HepG2 (cell line): Measurements from ENCODE around the gene ACTR1A. TPM values are rescaled to one million over a fixed set of nuclear protein-coding genes. Genes with fewer than 3 reads are reported as not detected.

ENCODE experiments used
- AKAP8 ChIP-seq: sonication (generic); formaldehyde crosslinking; IDR thresholded peaks from 2 replicates; pipeline ENCODE4 v1.5.1; 2020; ENCODE audit warnings: mild to moderate bottlenecking, missing genetic modification reagents
- CCAR2 ChIP-seq: fragments of 200-400 bp; formaldehyde crosslinking; optimal IDR thresholded peaks from 2 replicates; pipeline ENCODE3; 2018; ENCODE audit warnings: low read depth, mild to moderate bottlenecking, low read length, moderate library complexity
- EHMT2 ChIP-seq: fragments of 200-600 bp; sonication (generic); IDR thresholded peaks from 2 replicates; pipeline ENCODE4 v1.7.0; 2017; ENCODE audit warnings: antibody characterized with exemption, low read depth, low read length, borderline replicate concordance
- ELF4 ChIP-seq: sonication (generic); formaldehyde crosslinking; IDR thresholded peaks from 2 replicates; pipeline ENCODE4 v1.5.0; 2020; ENCODE audit warnings: missing genetic modification reagents, mild to moderate bottlenecking, moderate library complexity, borderline replicate concordance
- GABPA ChIP-seq, 2 experiments: IDR thresholded peaks; 2 replicates each; pipeline ENCODE4 v1.6.1; 2011 to 2016; ENCODE audit warnings: low read depth in 2 of 2, low read length in 1 of 2, missing biosample characterization in 1 of 2, missing genetic modification characterization in 1 of 2
- KAT8 ChIP-seq: IDR thresholded peaks from 2 replicates; pipeline ENCODE4 v1.6.1; 2016; ENCODE audit warnings: missing genetic modification reagents, missing compliant biosample characterization
- THAP9 ChIP-seq: sonication (generic); formaldehyde crosslinking; IDR thresholded peaks from 2 replicates; pipeline ENCODE4; 2020; ENCODE audit warnings: missing genetic modification reagents, mild to moderate bottlenecking, borderline replicate concordance
- TOE1 ChIP-seq: sonication (generic); formaldehyde crosslinking; IDR thresholded peaks from 2 replicates; pipeline ENCODE4 v1.4.0; 2020; ENCODE audit warnings: mild to moderate bottlenecking, missing genetic modification reagents
- ZMYM4 ChIP-seq: sonication (generic); formaldehyde crosslinking; IDR thresholded peaks from 2 replicates; pipeline ENCODE4 v1.8.1; 2023; ENCODE audit warnings: mild to moderate bottlenecking, missing genetic modification reagents
- ZNF639 ChIP-seq: conservative IDR thresholded peaks from 2 replicates; pipeline ENCODE4 v1.6.1; 2018; ENCODE audit warnings: missing genetic modification reagents
- ZNF780A ChIP-seq: sonication (generic); formaldehyde crosslinking; IDR thresholded peaks from 2 replicates; pipeline ENCODE4 v1.8.0; 2022; ENCODE audit warnings: mild to moderate bottlenecking, missing genetic modification reagents, moderate library complexity
- polyA plus RNA-seq, 8 experiments: library from polyadenylated mRNA; depleted of rRNA in 3 of 8; stranded (reverse) in 7 of 8; unstranded in 1 of 8; fragments of >200 nt; fragmentation: Illumina TruSeq in 4 of 8; extraction: Trizol in 4 of 8; gene quantifications; 2 replicates each; pipeline versions ENCODE4 v1.2.1 to v1.2.3, GENCODE V29; 2011 to 2016; ENCODE audit warnings: low read depth in 4 of 8, missing spikeins in 1 of 8, mixed read lengths in 1 of 8; ENCODE audit not compliant: insufficient read depth in 1 of 8
- total RNA-seq, 5 experiments: library from RNA; depleted of rRNA; stranded (reverse); fragments of >200 nt; fragmentation: Illumina TruSeq; extraction: Trizol; gene quantifications; 2 replicates each; pipeline ENCODE4 v1.2.3, GENCODE V29; 2016; ENCODE audit warnings: low read depth in 1 of 5
- TF ChIP-seq, protein P1 (sequence below): sonication (generic); formaldehyde crosslinking; IDR thresholded peaks from 2 replicates; pipeline ENCODE4 v1.4.0; 2020; ENCODE audit warnings: mild to moderate bottlenecking, missing genetic modification reagents
- TF ChIP-seq, protein P2 (sequence below): IDR thresholded peaks from 2 replicates; pipeline ENCODE4 v1.6.1; 2016; ENCODE audit warnings: low read depth, borderline replicate concordance
- TF ChIP-seq, protein P3 (sequence below): sonication (generic); formaldehyde crosslinking; conservative IDR thresholded peaks from 2 replicates; pipeline ENCODE4 v1.5.0; 2020; ENCODE audit warnings: missing genetic modification reagents
- TF ChIP-seq, protein P4 (sequence below): sonication (generic); formaldehyde crosslinking; IDR thresholded peaks from 2 replicates; pipeline ENCODE4 v1.5.0; 2020; ENCODE audit warnings: mild to moderate bottlenecking, low read depth, missing genetic modification reagents, borderline replicate concordance

Gene ACTR1A
- total and polyA plus RNA-seq, 2 of the 13 experiments (the other 11 are each of a cell fraction or from before 2014, with no cell fraction given): 59.6 to 62.8 TPM

GRCh38 chr10:102502337-102503151 is at the start of gene ACTR1A (continued):
- TF ChIP-seq, protein P1, sequence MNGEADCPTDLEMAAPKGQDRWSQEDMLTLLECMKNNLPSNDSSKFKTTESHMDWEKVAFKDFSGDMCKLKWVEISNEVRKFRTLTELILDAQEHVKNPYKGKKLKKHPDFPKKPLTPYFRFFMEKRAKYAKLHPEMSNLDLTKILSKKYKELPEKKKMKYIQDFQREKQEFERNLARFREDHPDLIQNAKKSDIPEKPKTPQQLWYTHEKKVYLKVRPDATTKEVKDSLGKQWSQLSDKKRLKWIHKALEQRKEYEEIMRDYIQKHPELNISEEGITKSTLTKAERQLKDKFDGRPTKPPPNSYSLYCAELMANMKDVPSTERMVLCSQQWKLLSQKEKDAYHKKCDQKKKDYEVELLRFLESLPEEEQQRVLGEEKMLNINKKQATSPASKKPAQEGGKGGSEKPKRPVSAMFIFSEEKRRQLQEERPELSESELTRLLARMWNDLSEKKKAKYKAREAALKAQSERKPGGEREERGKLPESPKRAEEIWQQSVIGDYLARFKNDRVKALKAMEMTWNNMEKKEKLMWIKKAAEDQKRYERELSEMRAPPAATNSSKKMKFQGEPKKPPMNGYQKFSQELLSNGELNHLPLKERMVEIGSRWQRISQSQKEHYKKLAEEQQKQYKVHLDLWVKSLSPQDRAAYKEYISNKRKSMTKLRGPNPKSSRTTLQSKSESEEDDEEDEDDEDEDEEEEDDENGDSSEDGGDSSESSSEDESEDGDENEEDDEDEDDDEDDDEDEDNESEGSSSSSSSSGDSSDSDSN (CRISPR knock-in tag): peak; percentile 10
- TF ChIP-seq AKAP8 (CRISPR knock-in tag) (no peak), THAP9 (peak; percentile 75; the same call in 1 of the 2 replicates), ZNF639 (CRISPR knock-in tag) (0 out of 2 replicates have a peak, but pooled peaks have one; percentile 57), EHMT2 (no peak), KAT8 (peak; percentile 11; the same call in 1 of the 2 replicates), TOE1 (no peak), CCAR2 (no peak), ELF4 (CRISPR knock-in tag) (no peak), ZMYM4 (0 out of 2 replicates have a peak, but pooled peaks have one; percentile 7), ZNF780A (CRISPR knock-in tag) (no peak), GABPA (IDR thresholded peaks at IDR 0.05; ENCODE audit: low read depth, low read length) (peak; percentile 22; the same call in 1 of the 2 replicates), GABPA (CRISPR knock-in tag; IDR thresholded peaks at IDR 0.05; ENCODE audit: low read depth) (peak; percentile 87)
- TF ChIP-seq, protein P2, sequence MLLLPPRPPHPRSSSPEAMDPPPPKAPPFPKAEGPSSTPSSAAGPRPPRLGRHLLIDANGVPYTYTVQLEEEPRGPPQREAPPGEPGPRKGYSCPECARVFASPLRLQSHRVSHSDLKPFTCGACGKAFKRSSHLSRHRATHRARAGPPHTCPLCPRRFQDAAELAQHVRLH (CRISPR knock-in tag): 0 out of 2 replicates have a peak, but pooled peaks have one; percentile 11
- TF ChIP-seq, protein P3, sequence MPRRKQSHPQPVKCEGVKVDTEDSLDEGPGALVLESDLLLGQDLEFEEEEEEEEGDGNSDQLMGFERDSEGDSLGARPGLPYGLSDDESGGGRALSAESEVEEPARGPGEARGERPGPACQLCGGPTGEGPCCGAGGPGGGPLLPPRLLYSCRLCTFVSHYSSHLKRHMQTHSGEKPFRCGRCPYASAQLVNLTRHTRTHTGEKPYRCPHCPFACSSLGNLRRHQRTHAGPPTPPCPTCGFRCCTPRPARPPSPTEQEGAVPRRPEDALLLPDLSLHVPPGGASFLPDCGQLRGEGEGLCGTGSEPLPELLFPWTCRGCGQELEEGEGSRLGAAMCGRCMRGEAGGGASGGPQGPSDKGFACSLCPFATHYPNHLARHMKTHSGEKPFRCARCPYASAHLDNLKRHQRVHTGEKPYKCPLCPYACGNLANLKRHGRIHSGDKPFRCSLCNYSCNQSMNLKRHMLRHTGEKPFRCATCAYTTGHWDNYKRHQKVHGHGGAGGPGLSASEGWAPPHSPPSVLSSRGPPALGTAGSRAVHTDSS (CRISPR knock-in tag): 0 out of 2 replicates have a peak, but pooled peaks have one; percentile 51
- TF ChIP-seq, protein P4, sequence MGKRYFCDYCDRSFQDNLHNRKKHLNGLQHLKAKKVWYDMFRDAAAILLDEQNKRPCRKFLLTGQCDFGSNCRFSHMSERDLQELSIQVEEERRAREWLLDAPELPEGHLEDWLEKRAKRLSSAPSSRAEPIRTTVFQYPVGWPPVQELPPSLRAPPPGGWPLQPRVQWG (CRISPR knock-in tag): no peak
